ENCODE data around the gene SRBD1.

Gene SRBD1

GRCh38 chr2:45567974-45568789 lies 42.9 kb downstream of the SRBD1 start:
- no peak for DNase-seq (ENCODE audit: low read depth)
- no peak overlapping the region for H3K4me3 ChIP-seq (ENCODE audit: control insufficient read depth, low read depth, low read length)
- TF ChIP-seq, protein P1, sequence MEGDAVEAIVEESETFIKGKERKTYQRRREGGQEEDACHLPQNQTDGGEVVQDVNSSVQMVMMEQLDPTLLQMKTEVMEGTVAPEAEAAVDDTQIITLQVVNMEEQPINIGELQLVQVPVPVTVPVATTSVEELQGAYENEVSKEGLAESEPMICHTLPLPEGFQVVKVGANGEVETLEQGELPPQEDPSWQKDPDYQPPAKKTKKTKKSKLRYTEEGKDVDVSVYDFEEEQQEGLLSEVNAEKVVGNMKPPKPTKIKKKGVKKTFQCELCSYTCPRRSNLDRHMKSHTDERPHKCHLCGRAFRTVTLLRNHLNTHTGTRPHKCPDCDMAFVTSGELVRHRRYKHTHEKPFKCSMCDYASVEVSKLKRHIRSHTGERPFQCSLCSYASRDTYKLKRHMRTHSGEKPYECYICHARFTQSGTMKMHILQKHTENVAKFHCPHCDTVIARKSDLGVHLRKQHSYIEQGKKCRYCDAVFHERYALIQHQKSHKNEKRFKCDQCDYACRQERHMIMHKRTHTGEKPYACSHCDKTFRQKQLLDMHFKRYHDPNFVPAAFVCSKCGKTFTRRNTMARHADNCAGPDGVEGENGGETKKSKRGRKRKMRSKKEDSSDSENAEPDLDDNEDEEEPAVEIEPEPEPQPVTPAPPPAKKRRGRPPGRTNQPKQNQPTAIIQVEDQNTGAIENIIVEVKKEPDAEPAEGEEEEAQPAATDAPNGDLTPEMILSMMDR (IDR thresholded peaks at IDR 0.05; ENCODE audit: control insufficient read depth, insufficient read depth, low read depth, low read length, missing control alignments) = no peak

GRCh38 chr2:45567288-45567963 lies 43.6 kb downstream of the SRBD1 start:
- no peak for DNase-seq (ENCODE audit: low read depth)
- TF ChIP-seq, protein P1 (IDR thresholded peaks at IDR 0.05; ENCODE audit: control insufficient read depth, insufficient read depth, low read depth, low read length, missing control alignments) = no peak
- H3K4me3 ChIP-seq (ENCODE audit: control insufficient read depth, low read depth, low read length) = no peak overlapping the region

- no peak for DNase-seq (ENCODE audit: low read depth)
- TF ChIP-seq, protein P1 (IDR thresholded peaks at IDR 0.05; ENCODE audit: control insufficient read depth, insufficient read depth, low read depth, low read length, missing control alignments) = no peak
- H3K4me3 ChIP-seq (ENCODE audit: control insufficient read depth, low read depth, low read length) = no peak overlapping the region
Measured at GRCh38 chr2:45559436-45559835, 51.6 kb downstream of the SRBD1 start.

GRCh38 chr2:45554742-45555140 lies 56.3 kb downstream of the SRBD1 start:
- TF ChIP-seq, protein P1 (IDR thresholded peaks at IDR 0.05; ENCODE audit: control insufficient read depth, insufficient read depth, low read depth, low read length, missing control alignments) = no peak
- no peak for DNase-seq (ENCODE audit: low read depth)

GRCh38 chr2:45554073-45554741 lies 56.9 kb downstream of the SRBD1 start:
- TF ChIP-seq, protein P1 (IDR thresholded peaks at IDR 0.05; ENCODE audit: control insufficient read depth, insufficient read depth, low read depth, low read length, missing control alignments) = no peak
- no peak overlapping the region for H3K4me3 ChIP-seq (ENCODE audit: control insufficient read depth, low read depth, low read length)
- no peak for DNase-seq (ENCODE audit: low read depth)

More at GRCh38 chr2:45554742-45555140, 56.3 kb downstream of the SRBD1 start:
- H3K4me3 ChIP-seq (ENCODE audit: control insufficient read depth, low read depth, low read length) = no peak overlapping the region

DNA sequence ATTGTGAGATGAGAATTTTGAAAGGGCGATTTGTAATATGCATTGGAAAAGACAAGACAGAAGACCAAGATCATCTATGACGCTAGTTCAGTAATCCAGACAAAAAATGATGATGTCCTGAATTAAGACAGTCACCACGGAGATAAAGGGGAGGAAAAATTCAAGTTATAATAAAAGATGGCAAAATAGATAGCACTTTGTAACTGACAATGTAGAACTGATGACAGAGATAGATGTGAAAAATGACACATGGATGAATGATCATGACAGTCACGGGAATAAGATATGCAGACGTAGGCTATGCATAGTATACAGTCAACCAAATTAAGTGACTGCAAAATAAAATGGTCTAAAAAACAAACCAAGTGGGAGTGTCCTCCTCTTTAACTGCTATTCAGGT lies 59.2 kb downstream of the SRBD1 start:
- DNase-seq (ENCODE audit: low read depth) = no peak
- TF ChIP-seq, protein P1 (IDR thresholded peaks at IDR 0.05; ENCODE audit: control insufficient read depth, insufficient read depth, low read depth, low read length, missing control alignments) = no peak
- no peak overlapping the region for H3K4me3 ChIP-seq (ENCODE audit: control insufficient read depth, low read depth, low read length)

Measured in AG09309 (cell line).